ENCODE results near the gene ARHGAP10. TPM values are rescaled to one million over a fixed set of nuclear protein-coding genes. Genes with fewer than 3 reads are reported as not detected.

The ARHGAP10 gene
- total and polyA plus RNA-seq, 2 donors (not counting 1 experiment from before 2014, with no cell fraction given) = 0.10 to 0.34 TPM

- no peak overlapping the region for H3K4me2 ChIP-seq (replicated peaks; ENCODE audit: low read depth, low read length, poor library complexity, severe bottlenecking)
- H3K9me3 Mint-ChIP-seq (ENCODE audit: insufficient read depth) = peaks cover 14% of the 10 kb centered on the region
- WGBS (ENCODE audit: insufficient coverage) = 96% methylated on average over 4 of the region's 6 CpGs
- intact Hi-C loops (cut with micrococcal nuclease) = no loop called here
- DNase-seq (no peak), ATAC-seq (ENCODE audit: low read depth) (no peak)
- H3K4me1 ChIP-seq (ENCODE audit: control insufficient read depth in 2 of 2, insufficient read depth in 2 of 2, low read length in 2 of 2) = no peaks in the 10 kb centered on the region
- POLR2A ChIA-PET = no interaction called here
- H4K20me1 ChIP-seq (ENCODE audit: control insufficient read depth, insufficient read depth, low read length, poor library complexity, severe bottlenecking) = no peaks in the 10 kb centered on the region
- no peak overlapping the region for H3K27ac ChIP-seq (ENCODE audit: low read length in 2 of 2)
- no peak overlapping the region for H3K27ac Mint-ChIP-seq
- no peak overlapping the region for H3K4me3 Mint-ChIP-seq
- no peak overlapping the region for H2AFZ ChIP-seq (ENCODE audit: insufficient read depth, low read depth, low read length, poor library complexity, severe bottlenecking)
- H3K79me2 ChIP-seq (ENCODE audit: control insufficient read depth, insufficient read depth, low read length) = no peaks in the 10 kb centered on the region
- H3K4me1 Mint-ChIP-seq = no peaks in the 10 kb centered on the region
- H3K27me3 Mint-ChIP-seq = no peaks in the 10 kb centered on the region
- H3K9ac ChIP-seq (ENCODE audit: low read length) = no peak overlapping the region
- no peak for TF ChIP-seq EZH2 (IDR thresholded peaks at IDR 0.05; ENCODE audit: borderline replicate concordance, insufficient read depth, low read depth, low read length, poor library complexity, severe bottlenecking)
- TF ChIP-seq CTCF (IDR thresholded peaks at IDR 0.05) = no peak
- peaks cover 0 to 42% (median 20%) of the 10 kb centered on the region in 3 donors for H3K9me3 ChIP-seq (ENCODE audit: control extremely low read depth in 1 of 3, control insufficient read depth in 2 of 3, insufficient read depth in 1 of 3, low read length in 2 of 3)
- H3K27me3 ChIP-seq (replicated peaks in 1 of 4; ENCODE audit: control extremely low read depth in 1 of 4, control insufficient read depth in 3 of 4, insufficient read depth in 4 of 4, low read length in 3 of 4) = no peaks in the 10 kb centered on the region
- no peaks in the 10 kb centered on the region for H3K36me3 ChIP-seq (replicated peaks in 1 of 2; ENCODE audit: control extremely low read depth in 1 of 2, control insufficient read depth in 1 of 2, extremely low read depth in 1 of 2, insufficient read depth in 2 of 2, low read length in 1 of 2)
- CTCF ChIA-PET = no interaction called here
- H3K4me3 ChIP-seq (ENCODE audit: control extremely low read depth in 1 of 5, extremely low read depth in 1 of 5, insufficient read depth in 1 of 5, low read depth in 2 of 5, low read length in 4 of 5) = no peak overlapping the region
These were observed 341.5 kb downstream of the ARHGAP10 start for GRCh38 chr4:148073349-148073748.

DNA sequence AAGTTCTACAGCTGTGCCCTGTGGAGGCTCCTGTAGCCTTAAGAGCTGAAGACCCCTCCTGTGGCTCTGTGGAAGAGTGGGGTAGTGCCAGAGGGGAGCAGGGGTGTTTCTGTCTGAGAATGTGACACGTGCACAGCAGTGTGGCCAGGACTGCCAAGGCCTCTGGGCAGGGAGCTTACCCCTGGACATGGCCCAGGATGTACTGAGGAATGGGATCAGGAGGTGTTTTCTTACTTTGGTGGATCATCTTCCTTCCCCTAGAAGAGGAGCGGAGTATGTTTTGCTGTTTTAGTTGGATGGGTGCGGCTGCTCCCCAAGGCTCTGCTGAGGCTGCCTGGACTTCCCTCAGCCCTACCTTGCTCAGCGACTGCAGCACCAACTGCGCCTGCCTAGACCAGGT is 342.6 kb downstream of the ARHGAP10 start:
- H3K27me3 ChIP-seq (replicated peaks in 1 of 4; ENCODE audit: control extremely low read depth in 1 of 4, control insufficient read depth in 3 of 4, insufficient read depth in 4 of 4, low read length in 3 of 4) = no peaks in the 10 kb centered on the region
- DNase-seq (no peak), ATAC-seq (ENCODE audit: low read depth) (no peak)
- peaks cover 0 to 42% (median 20%) of the 10 kb centered on the region in 3 donors for H3K9me3 ChIP-seq (ENCODE audit: control extremely low read depth in 1 of 3, control insufficient read depth in 2 of 3, insufficient read depth in 1 of 3, low read length in 2 of 3)
- no peak overlapping the region for H3K4me3 ChIP-seq (ENCODE audit: control extremely low read depth in 1 of 5, extremely low read depth in 1 of 5, insufficient read depth in 1 of 5, low read depth in 2 of 5, low read length in 4 of 5)
- no peaks in the 10 kb centered on the region for H3K36me3 ChIP-seq (replicated peaks in 1 of 2; ENCODE audit: control extremely low read depth in 1 of 2, control insufficient read depth in 1 of 2, extremely low read depth in 1 of 2, insufficient read depth in 2 of 2, low read length in 1 of 2)
- ChIA-PET POLR2A (no interaction called here), CTCF (no interaction called here)
- H2AFZ ChIP-seq (ENCODE audit: insufficient read depth, low read depth, low read length, poor library complexity, severe bottlenecking) = no peak overlapping the region
- no peak overlapping the region for H3K4me2 ChIP-seq (replicated peaks; ENCODE audit: low read depth, low read length, poor library complexity, severe bottlenecking)
- no peaks in the 10 kb centered on the region for H4K20me1 ChIP-seq (ENCODE audit: control insufficient read depth, insufficient read depth, low read length, poor library complexity, severe bottlenecking)
- intact Hi-C loops (cut with micrococcal nuclease) = no loop called here
- no peaks in the 10 kb centered on the region for H3K4me1 Mint-ChIP-seq
- H3K9me3 Mint-ChIP-seq (ENCODE audit: insufficient read depth) = peaks cover 14% of the 10 kb centered on the region
- no peak overlapping the region for H3K27ac Mint-ChIP-seq
- H3K27me3 Mint-ChIP-seq = no peaks in the 10 kb centered on the region
- H3K4me1 ChIP-seq (ENCODE audit: control insufficient read depth in 2 of 2, insufficient read depth in 2 of 2, low read length in 2 of 2) = no peaks in the 10 kb centered on the region
- TF ChIP-seq EZH2 (IDR thresholded peaks at IDR 0.05; ENCODE audit: borderline replicate concordance, insufficient read depth, low read depth, low read length, poor library complexity, severe bottlenecking) = no peak
- TF ChIP-seq CTCF (IDR thresholded peaks at IDR 0.05) = no peak
- H3K79me2 ChIP-seq (ENCODE audit: control insufficient read depth, insufficient read depth, low read length) = no peaks in the 10 kb centered on the region
- 100% methylated on average over 4 of the region's 5 CpGs for WGBS (ENCODE audit: insufficient coverage)
- no peak overlapping the region for H3K27ac ChIP-seq (ENCODE audit: low read length in 2 of 2)
- H3K9ac ChIP-seq (ENCODE audit: low read length) = no peak overlapping the region
- no peak overlapping the region for H3K4me3 Mint-ChIP-seq

Data from B cell (primary cell).